Stimulated activated CD4-positive, alpha-beta T cell treated with anti-CD3 and anti-CD28 coated beads, Interleukin-2, amount 100 ng/mL, for 24 hours (primary cell): ENCODE results near the gene FAM171A1.
"Not testable (repeated sequence)": the region's sequence is repeated elsewhere in the genome, so short reads cannot be mapped to it uniquely, and the experiment has no call there.

ENCODE experiments used
- DNase-seq, 2 donors: peaks; one replicate each; pipeline ENCODE4 v3.0.0-alpha.2; 2020

The FAM171A1 gene

GRCh38 chr10:15370856-15371701 lies at the start of gene FAM171A1:
Gene FAM171A1, minus strand, starts transcription at chr10:15371289. Its CDS starts 237 bp downstream, at chr10:15371052.
- DNase-seq = peak; percentile 60 to 72

- no peak for DNase-seq
Observed at GRCh38 chr10:15420858-15421257, 49.8 kb upstream of the FAM171A1 start.

GRCh38 chr10:15419279-15419874 lies 48.3 kb upstream of the FAM171A1 start:
- DNase-seq = peak; percentile 32 to 48

- no peak for DNase-seq
Observed at GRCh38 chr10:15416034-15416433, 44.9 kb upstream of the FAM171A1 start.

GRCh38 chr10:15411010-15411409 lies 39.9 kb upstream of the FAM171A1 start:
- no peak for DNase-seq

GRCh38 chr10:15409350-15409749 lies 38.3 kb upstream of the FAM171A1 start:
- not testable (repeated sequence) for DNase-seq

- DNase-seq = no peak
Observed at GRCh38 chr10:15408557-15408956, 37.5 kb upstream of the FAM171A1 start.

- no peak for DNase-seq
Observed at GRCh38 chr10:15405319-15405718, 34.2 kb upstream of the FAM171A1 start.

GRCh38 chr10:15401382-15401781 lies 30.3 kb upstream of the FAM171A1 start:
- no peak for DNase-seq

GRCh38 chr10:15400461-15400860 lies 29.4 kb upstream of the FAM171A1 start:
- not testable (repeated sequence) for DNase-seq

- no peak for DNase-seq
Observed at GRCh38 chr10:15399060-15399661, 28.1 kb upstream of the FAM171A1 start.

GRCh38 chr10:15395935-15396334 lies 24.8 kb upstream of the FAM171A1 start:
- DNase-seq = no peak

GRCh38 chr10:15393139-15393825 lies 22.2 kb upstream of the FAM171A1 start:
- no peak for DNase-seq

- DNase-seq = no peak
Observed at GRCh38 chr10:15391491-15391890, 20.4 kb upstream of the FAM171A1 start.

- not testable (repeated sequence) for DNase-seq
Observed at GRCh38 chr10:15388172-15388571, 17.1 kb upstream of the FAM171A1 start.

- no peak for DNase-seq
Observed at GRCh38 chr10:15387021-15387420, 15.9 kb upstream of the FAM171A1 start.

GRCh38 chr10:15385552-15386455 lies 14.7 kb upstream of the FAM171A1 start:
- no peak for DNase-seq

GRCh38 chr10:15381420-15381819 lies 10.3 kb upstream of the FAM171A1 start:
- no peak for DNase-seq

GRCh38 chr10:15379078-15379477 lies 8.0 kb upstream of the FAM171A1 start:
- no peak for DNase-seq

GRCh38 chr10:15378569-15378968 lies 7.5 kb upstream of the FAM171A1 start:
- no peak for DNase-seq

- DNase-seq = no peak
Observed at GRCh38 chr10:15374566-15374965, 3.5 kb upstream of the FAM171A1 start.

GRCh38 chr10:15374156-15374555 lies 3.1 kb upstream of the FAM171A1 start:
- no peak for DNase-seq
